DND-41 (cell line): ENCODE measurements around the gene TMEM94.

Experiments
- ATAC-seq: fragments of 200-7000 bp; cut with Tn5 transposase; 3 replicates; pipeline ENCODE4 v1.9.1; 2021; ENCODE audit warnings: low read depth; ENCODE audit not compliant: insufficient read depth
- DNase-seq: peaks from one replicate; pipeline ENCODE4 v3.0.0-alpha.2; 2020
- H2AFZ ChIP-seq: 2 replicates; pipeline ENCODE4 v1.6.0; 2012; ENCODE audit warnings: low read depth, low read length
- H3K27ac ChIP-seq: 2 replicates; pipeline ENCODE4 v1.5.1; 2012; ENCODE audit warnings: low read length, inconsistent platforms
- H3K27me3 ChIP-seq: fragments of 200-600 bp; sonication (generic); 2 replicates; pipeline ENCODE4 v1.6.0; 2012; ENCODE audit warnings: low read length, mild to moderate bottlenecking, inconsistent platforms; ENCODE audit not compliant: insufficient read depth, poor library complexity
- H3K36me3 ChIP-seq: 2 replicates; pipeline ENCODE4 v1.5.1; 2012; ENCODE audit warnings: low read length, inconsistent platforms; ENCODE audit not compliant: insufficient read depth
- H3K4me1 ChIP-seq: 2 replicates; pipeline ENCODE4 v1.5.1; 2012; ENCODE audit warnings: mild to moderate bottlenecking, low read length; ENCODE audit not compliant: insufficient read depth
- H3K4me2 ChIP-seq: 2 replicates; pipeline ENCODE4 v1.6.0; 2012; ENCODE audit warnings: mild to moderate bottlenecking, moderate library complexity, low read length, inconsistent platforms; ENCODE audit not compliant: insufficient read depth
- H3K4me3 ChIP-seq, 2 experiments: fragments of 200-600 bp in 1 of 2; shearing (Covaris generic) in 1 of 2; 2 replicates each; pipeline ENCODE4 v1.5.1; 2012 to 2016; ENCODE audit warnings: inconsistent platforms in 2 of 2, low read length in 2 of 2, mild to moderate bottlenecking in 2 of 2, low read depth in 1 of 2, moderate library complexity in 1 of 2
- H3K79me2 ChIP-seq: 2 replicates; pipeline ENCODE4 v1.6.0; 2012; ENCODE audit warnings: low read length, inconsistent platforms; ENCODE audit not compliant: insufficient read depth
- H3K9ac ChIP-seq: 2 replicates; pipeline ENCODE4 v1.6.0; 2012; ENCODE audit warnings: low read depth, mild to moderate bottlenecking, inconsistent platforms, low read length, moderate library complexity
- H3K9me3 ChIP-seq: 2 replicates; pipeline ENCODE4 v1.5.1; 2012; ENCODE audit warnings: low read length, moderate library complexity, mild to moderate bottlenecking, inconsistent platforms; ENCODE audit not compliant: insufficient read depth, severe bottlenecking
- H4K20me1 ChIP-seq: 2 replicates; pipeline ENCODE4 v1.6.0; 2012; ENCODE audit warnings: low read length; ENCODE audit not compliant: insufficient read depth
- EZH2 ChIP-seq: IDR thresholded peaks from 3 replicates; pipeline ENCODE4 v1.6.1; 2012; ENCODE audit warnings: borderline replicate concordance, low read depth, mild to moderate bottlenecking, moderate library complexity, low read length, inconsistent platforms; ENCODE audit not compliant: severe bottlenecking
- TF ChIP-seq, protein P1 (sequence below): IDR thresholded peaks from 2 replicates; pipeline ENCODE4 v1.5.1; 2012; ENCODE audit warnings: borderline replicate concordance, low read length, moderate library complexity, mild to moderate bottlenecking; ENCODE audit not compliant: poor library complexity, severe bottlenecking; ENCODE audit errors: extremely low read depth

Gene TMEM94

GRCh38 chr17:75456417-75457046 lies at the start of gene TMEM94:
Gene TMEM94 (plus strand): TSS chr17:75456635. CDS start chr17:75471906, 15,271 bp downstream.
- Histone ChIP-seq H3K4me1 (peaks cover 30% of the 10 kb centered on the region), H3K27ac (peak within 1 kb of the TSS; percentile 89), H4K20me1 (no peaks in the 10 kb centered on the region), H3K9ac (peak within 1 kb of the TSS; percentile 99), H3K79me2 (peaks cover 46% of the 10 kb centered on the region), H3K36me3 (no peaks in the 10 kb centered on the region; the same call in 1 of the 2 replicates), H3K27me3 (no peaks in the 10 kb centered on the region), H3K9me3 (no peaks in the 10 kb centered on the region), H2AFZ (peak within 1 kb of the TSS; percentile 98), H3K4me2 (peak within 1 kb of the TSS; percentile 94), H3K4me3 (peak within 1 kb of the TSS; percentile 96 to 97)
- TF ChIP-seq EZH2 = no peak
- TF ChIP-seq, protein P1, sequence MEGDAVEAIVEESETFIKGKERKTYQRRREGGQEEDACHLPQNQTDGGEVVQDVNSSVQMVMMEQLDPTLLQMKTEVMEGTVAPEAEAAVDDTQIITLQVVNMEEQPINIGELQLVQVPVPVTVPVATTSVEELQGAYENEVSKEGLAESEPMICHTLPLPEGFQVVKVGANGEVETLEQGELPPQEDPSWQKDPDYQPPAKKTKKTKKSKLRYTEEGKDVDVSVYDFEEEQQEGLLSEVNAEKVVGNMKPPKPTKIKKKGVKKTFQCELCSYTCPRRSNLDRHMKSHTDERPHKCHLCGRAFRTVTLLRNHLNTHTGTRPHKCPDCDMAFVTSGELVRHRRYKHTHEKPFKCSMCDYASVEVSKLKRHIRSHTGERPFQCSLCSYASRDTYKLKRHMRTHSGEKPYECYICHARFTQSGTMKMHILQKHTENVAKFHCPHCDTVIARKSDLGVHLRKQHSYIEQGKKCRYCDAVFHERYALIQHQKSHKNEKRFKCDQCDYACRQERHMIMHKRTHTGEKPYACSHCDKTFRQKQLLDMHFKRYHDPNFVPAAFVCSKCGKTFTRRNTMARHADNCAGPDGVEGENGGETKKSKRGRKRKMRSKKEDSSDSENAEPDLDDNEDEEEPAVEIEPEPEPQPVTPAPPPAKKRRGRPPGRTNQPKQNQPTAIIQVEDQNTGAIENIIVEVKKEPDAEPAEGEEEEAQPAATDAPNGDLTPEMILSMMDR = no peak
- DNase-seq (peak; percentile 96), ATAC-seq (peak; percentile 97)

DNA sequence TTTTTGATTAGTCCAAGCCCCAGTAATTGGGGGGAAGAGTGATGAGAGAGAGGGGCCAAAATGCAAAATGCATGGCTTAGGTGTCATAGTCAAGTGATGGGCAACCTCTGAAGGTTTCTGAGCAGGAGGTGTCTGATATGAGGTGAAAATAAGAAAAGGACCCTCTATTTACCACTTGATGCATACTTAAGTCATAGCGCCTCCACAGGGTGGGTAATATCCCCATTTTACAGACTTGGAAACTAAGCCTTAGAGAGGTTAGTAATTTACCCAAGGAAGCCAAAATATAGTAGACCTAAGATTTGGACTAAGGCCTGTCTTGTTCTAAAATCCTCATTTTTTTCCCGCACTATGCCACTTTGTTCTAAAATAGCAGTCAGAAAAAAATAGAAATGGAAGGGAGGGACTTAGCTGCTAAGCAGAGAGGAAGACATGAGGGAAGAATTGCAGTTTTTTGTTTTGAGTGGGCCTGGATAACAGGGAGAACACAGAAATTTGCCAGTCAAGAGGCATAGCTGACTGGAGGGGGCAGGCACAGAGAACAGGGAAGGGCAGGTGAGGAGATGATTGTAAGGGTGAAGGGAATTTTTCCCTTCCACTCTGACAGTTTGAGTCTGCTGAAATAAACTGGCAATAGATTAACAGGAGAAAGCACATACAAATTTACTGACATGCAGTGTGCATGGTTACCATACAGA lies 48.6 kb upstream of the TMEM94 start:
- no peak for DNase-seq
- Histone ChIP-seq H3K4me1 (peaks cover 35% of the 10 kb centered on the region), H4K20me1 (peaks cover 19% of the 10 kb centered on the region), H2AFZ (no peak overlapping the region), H3K27me3 (no peaks in the 10 kb centered on the region), H3K27ac (no peak overlapping the region), H3K9ac (no peak overlapping the region), H3K36me3 (peaks cover 2% of the 10 kb centered on the region; the same call in 1 of the 2 replicates), H3K79me2 (peaks cover 27% of the 10 kb centered on the region), H3K9me3 (no peaks in the 10 kb centered on the region), H3K4me2 (no peak overlapping the region), H3K4me3 (no peak overlapping the region)
- TF ChIP-seq EZH2 = no peak
- ATAC-seq = no peak

DNA sequence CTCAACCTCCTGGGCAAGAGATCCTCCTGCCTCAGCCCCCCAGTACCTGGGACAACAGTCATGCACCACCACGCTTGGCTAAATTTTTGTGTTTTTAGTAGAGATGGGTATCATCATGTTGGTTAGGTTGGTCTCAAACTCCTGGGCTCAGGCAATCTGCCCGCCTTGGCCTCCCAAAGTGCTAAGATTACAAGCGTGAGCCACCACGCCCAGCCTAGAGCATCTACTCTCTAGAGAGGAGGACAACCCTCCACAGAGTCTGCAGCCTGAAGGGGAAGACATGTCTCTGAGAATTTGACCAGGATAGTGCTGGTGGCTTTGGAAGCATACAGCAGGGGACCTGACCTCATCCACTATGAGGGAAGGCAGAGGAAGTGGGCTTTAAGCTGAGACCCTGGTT lies 46.3 kb upstream of the TMEM94 start:
- DNase-seq (no peak), ATAC-seq (no peak)
- no peak overlapping the region for H3K27ac ChIP-seq
- no peak overlapping the region for H3K9ac ChIP-seq
- no peak overlapping the region for H2AFZ ChIP-seq
- TF ChIP-seq, protein P1 = no peak
- no peak for TF ChIP-seq EZH2
- peaks cover 28% of the 10 kb centered on the region for H3K4me1 ChIP-seq
- peaks cover 3% of the 10 kb centered on the region for H3K79me2 ChIP-seq
- H3K36me3 ChIP-seq = no peaks in the 10 kb centered on the region; the same call in 1 of the 2 replicates
- H3K9me3 ChIP-seq = no peaks in the 10 kb centered on the region
- no peak overlapping the region for H3K4me2 ChIP-seq
- H4K20me1 ChIP-seq = peaks cover 3% of the 10 kb centered on the region
- no peaks in the 10 kb centered on the region for H3K27me3 ChIP-seq
- no peak overlapping the region for H3K4me3 ChIP-seq

DNA sequence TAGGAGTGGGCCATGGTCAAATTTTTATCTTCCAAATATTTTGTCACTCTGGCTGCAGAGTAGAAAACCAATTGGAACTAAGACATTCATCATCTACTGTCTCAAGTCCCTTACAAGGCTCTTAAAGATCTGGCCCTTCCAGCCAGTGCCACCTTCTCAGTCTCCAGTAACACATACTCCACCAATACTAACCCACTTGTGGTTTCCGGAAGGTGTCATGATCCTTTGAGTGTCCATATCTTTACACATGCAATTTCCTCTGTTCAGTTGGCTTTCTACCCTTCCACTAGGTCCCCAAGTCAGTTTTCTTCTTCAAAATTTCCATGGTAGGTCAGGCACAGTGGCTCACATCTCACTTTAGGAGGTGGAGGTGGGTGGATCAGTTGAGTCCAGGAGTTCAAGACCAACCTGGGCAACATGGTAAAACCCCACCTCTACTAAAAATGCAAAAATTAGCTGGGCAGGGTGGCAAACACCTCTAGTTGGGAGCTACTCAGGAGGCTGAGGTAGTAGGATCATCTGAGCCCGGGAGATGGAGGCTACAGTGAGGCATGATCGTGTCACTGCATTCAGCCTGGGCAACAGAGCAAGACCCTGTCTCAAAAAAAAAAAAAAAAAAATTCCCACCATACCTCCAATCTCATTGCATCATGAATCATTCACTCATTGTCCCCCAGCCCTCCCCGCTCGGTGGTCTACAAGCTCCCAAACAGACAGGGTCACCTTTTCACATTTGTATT lies 44.9 kb upstream of the TMEM94 start:
- no peaks in the 10 kb centered on the region for H4K20me1 ChIP-seq
- TF ChIP-seq, protein P1 = no peak
- no peaks in the 10 kb centered on the region for H3K9me3 ChIP-seq
- no peaks in the 10 kb centered on the region for H3K36me3 ChIP-seq
- ATAC-seq (no peak), DNase-seq (no peak)
- peak overlapping the region; percentile 84 for H2AFZ ChIP-seq
- no peak overlapping the region for H3K9ac ChIP-seq
- H3K79me2 ChIP-seq = no peaks in the 10 kb centered on the region
- peak overlapping the region; percentile 15; the same call in 1 of the 2 replicates for H3K27ac ChIP-seq
- peaks cover 20% of the 10 kb centered on the region for H3K4me1 ChIP-seq
- no peaks in the 10 kb centered on the region for H3K27me3 ChIP-seq
- no peak overlapping the region for H3K4me2 ChIP-seq
- H3K4me3 ChIP-seq = no peak overlapping the region
